Ascending aorta (tissue), 2 donors: ENCODE measurements around the gene FCGBP. TPM values are rescaled to one million over a fixed set of nuclear protein-coding genes. Genes with fewer than 3 reads are reported as not detected.
A peak's percentile ranks its signal among the peaks of the same experiment; 100 is the strongest.

Source experiments
- DNase-seq, 2 donors: peaks; one replicate each; pipeline ENCODE4 v3.0.0-alpha.2; 2019; ENCODE audit warnings: low spot score in 2 of 2
- H3K27ac ChIP-seq, 2 donors: fragments of 200-600 bp; sonication (generic); one replicate each; pipeline ENCODE4 v1.5.1; 2016 to 2017; ENCODE audit warnings: mild to moderate bottlenecking in 1 of 2
- H3K27me3 ChIP-seq: fragments of 200-600 bp; sonication (generic); one replicate; pipeline ENCODE4 v1.5.1; 2017
- H3K36me3 ChIP-seq, 2 donors: fragments of 200-600 bp; sonication (generic); one replicate each; pipeline ENCODE4 v1.5.1; 2016
- H3K4me1 ChIP-seq, 2 donors: fragments of 200-600 bp; sonication (generic); one replicate each; pipeline ENCODE4 v1.5.1; 2016 to 2017; ENCODE audit warnings: mild to moderate bottlenecking in 1 of 2
- H3K4me3 ChIP-seq, 2 donors: fragments of 200-600 bp; sonication (generic); one replicate each; pipeline ENCODE4 v1.5.1; 2016 to 2017; ENCODE audit warnings: mild to moderate bottlenecking in 1 of 2
- H3K9me3 ChIP-seq, 2 donors: fragments of 200-600 bp; sonication (generic); one replicate each; pipeline ENCODE4 v1.5.1; 2016
- CTCF ChIP-seq, 3 experiments: fragments of 200-600 bp in 2 of 3; fragments of 450-650 bp in 1 of 3; sonication (generic) in 2 of 3; IDR thresholded peaks; one replicate each; pipeline ENCODE4 v1.5.1; 2016 to 2019; ENCODE audit warnings: antibody characterized with exemption in 3 of 3, mild to moderate bottlenecking in 1 of 3, moderate library complexity in 1 of 3
- intact Hi-C: fragments of 100-400 bp; cut with DNase I; formaldehyde crosslinking; loops from one replicate; pipeline ENCODE4 v1.15.1; 2023
- total RNA-seq: library from RNA; depleted of rRNA; stranded (reverse); fragments of >200 nt; gene quantifications from one replicate; pipeline ENCODE4 v1.1.0, GENCODE V29; 2016

FCGBP gene
- total RNA-seq, 1 donor from 2014 or later, result 21.2 TPM

DNA sequence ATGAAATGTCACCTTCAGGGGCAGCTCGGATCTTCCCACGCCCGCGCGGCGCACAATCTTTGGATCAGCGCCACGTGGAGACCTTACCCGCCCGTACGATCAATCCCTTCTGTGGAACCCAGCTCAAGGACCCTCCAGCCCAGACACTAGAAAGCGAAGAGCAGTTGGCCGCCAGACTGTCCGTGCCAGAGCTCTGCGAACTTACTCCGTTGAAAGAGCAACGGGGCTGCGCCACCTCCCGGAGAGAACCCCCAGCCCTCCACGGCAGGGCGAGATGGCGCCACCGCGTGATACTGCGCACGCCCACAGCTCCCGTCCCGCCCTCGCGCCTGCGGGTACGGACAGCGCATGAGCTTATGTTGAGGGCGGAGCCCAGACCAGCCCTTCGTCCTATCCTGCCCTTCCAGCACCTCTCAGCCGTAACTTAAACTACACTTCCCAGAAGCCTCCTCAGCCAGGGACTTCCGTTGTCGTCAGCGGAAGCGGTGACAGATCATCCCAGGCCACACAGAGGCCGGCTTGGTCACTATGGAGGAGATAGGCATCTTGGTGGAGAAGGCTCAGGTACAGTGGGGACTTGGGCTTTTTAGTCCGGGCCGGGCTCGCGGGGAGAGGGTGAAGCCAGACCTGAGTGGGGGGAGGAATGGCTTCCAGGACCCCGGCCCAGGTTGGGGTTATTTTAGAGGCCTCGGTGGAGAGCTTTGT lies 36.4 kb upstream of the FCGBP start, which contains the start of gene PSMC4:
Gene PSMC4 (plus strand): TSS at position 491 of the 705 bp plus-strand sequence. CDS start 38 bp downstream, at position 529.
- intact Hi-C loops, result loop anchor here (1.0 to 10.0 kb wide), 6 partner anchors 25 to 314 kb away; partner anchors contain the start of genes AKT2, DYRK1B and MAP3K10
- peak within 1 kb of the TSS; percentile 75 to 76 for H3K4me3 ChIP-seq
- peaks cover 0 to 14% of the 10 kb centered on the region in 2 donors for H3K4me1 ChIP-seq
- peak within 1 kb of the TSS; percentile 86 to 90 for H3K27ac ChIP-seq
- peak; percentile 66 to 78 (median 75) for TF ChIP-seq CTCF (IDR thresholded peaks at IDR 0.05)
- H3K27me3 ChIP-seq, result no peaks in the 10 kb centered on the region
- peak; percentile 95 to 99 for DNase-seq
- H3K9me3 ChIP-seq, result no peaks in the 10 kb centered on the region
- H3K36me3 ChIP-seq, result peaks cover 26 to 36% of the 10 kb centered on the region in 2 donors

DNA sequence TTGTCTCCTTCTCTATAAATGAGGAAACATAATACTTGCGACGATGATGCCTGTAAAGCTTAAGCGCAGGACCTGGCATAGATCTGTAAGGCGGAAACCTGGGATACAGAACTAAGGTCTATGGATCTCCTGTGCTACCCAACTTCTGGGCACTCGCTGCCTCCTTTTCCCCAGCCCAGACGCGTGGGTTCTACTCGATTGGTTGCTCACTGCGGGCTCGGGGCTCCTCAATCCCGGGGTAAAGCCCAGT lies 35.9 kb upstream of the FCGBP start:
- Histone ChIP-seq H3K36me3 (peaks cover 25 to 31% of the 10 kb centered on the region in 2 donors), H3K9me3 (no peaks in the 10 kb centered on the region), H3K27me3 (no peaks in the 10 kb centered on the region), H3K4me3 (peak overlapping the region; percentile 75 to 76), H3K4me1 (peaks cover 0 to 14% of the 10 kb centered on the region in 2 donors), H3K27ac (peak overlapping the region; percentile 86 to 90)
- DNase-seq, result no peak
- no peak for TF ChIP-seq CTCF (IDR thresholded peaks at IDR 0.05)
- intact Hi-C loops, result loop anchor here (1.0 to 10.0 kb wide), 5 partner anchors 126 to 314 kb away; partner anchors contain the start of genes AKT2, DYRK1B and MAP3K10

GRCh38 chr19:39969681-39970424 lies 35.4 kb upstream of the FCGBP start:
- peak overlapping the region; percentile 86 to 90 for H3K27ac ChIP-seq
- H3K4me3 ChIP-seq, result peak overlapping the region; percentile 75 to 76
- TF ChIP-seq CTCF (IDR thresholded peaks at IDR 0.05), result no peak
- no peaks in the 10 kb centered on the region for H3K9me3 ChIP-seq
- no peak for DNase-seq
- H3K36me3 ChIP-seq, result peaks cover 21 to 26% of the 10 kb centered on the region in 2 donors
- no peaks in the 10 kb centered on the region for H3K27me3 ChIP-seq
- peaks cover 0 to 14% of the 10 kb centered on the region in 2 donors for H3K4me1 ChIP-seq
- intact Hi-C loops, result loop anchor here (1.0 to 10.0 kb wide), 5 partner anchors 125 to 315 kb away; partner anchors contain the start of genes AKT2, DYRK1B and MAP3K10

- Histone ChIP-seq H3K27ac (no peak overlapping the region), H3K4me1 (peaks cover 0 to 14% of the 10 kb centered on the region in 2 donors), H3K9me3 (no peaks in the 10 kb centered on the region), H3K36me3 (peaks cover 16 to 20% of the 10 kb centered on the region in 2 donors), H3K27me3 (no peaks in the 10 kb centered on the region), H3K4me3 (no peak overlapping the region)
- peak in 1 of 2 donors; percentile 33 for DNase-seq
- intact Hi-C loops, result no loop called here
- TF ChIP-seq CTCF (IDR thresholded peaks at IDR 0.05), result no peak
Observed at GRCh38 chr19:39969266-39969665, 34.8 kb upstream of the FCGBP start.

GRCh38 chr19:39968789-39969188 lies 34.4 kb upstream of the FCGBP start:
- peak in 1 of 2 donors; percentile 50 for DNase-seq
- Histone ChIP-seq H3K27me3 (no peaks in the 10 kb centered on the region), H3K27ac (no peak overlapping the region), H3K4me1 (peaks cover 0 to 14% of the 10 kb centered on the region in 2 donors), H3K4me3 (no peak overlapping the region), H3K36me3 (peaks cover 11 to 15% of the 10 kb centered on the region in 2 donors), H3K9me3 (no peaks in the 10 kb centered on the region)
- intact Hi-C loops, result no loop called here
- TF ChIP-seq CTCF (IDR thresholded peaks at IDR 0.05), result no peak
